ENCODE measurements around the gene PID1.

- no peak for TF ChIP-seq POLR2A (IDR thresholded peaks at IDR 0.05)
- TF ChIP-seq, protein P1, sequence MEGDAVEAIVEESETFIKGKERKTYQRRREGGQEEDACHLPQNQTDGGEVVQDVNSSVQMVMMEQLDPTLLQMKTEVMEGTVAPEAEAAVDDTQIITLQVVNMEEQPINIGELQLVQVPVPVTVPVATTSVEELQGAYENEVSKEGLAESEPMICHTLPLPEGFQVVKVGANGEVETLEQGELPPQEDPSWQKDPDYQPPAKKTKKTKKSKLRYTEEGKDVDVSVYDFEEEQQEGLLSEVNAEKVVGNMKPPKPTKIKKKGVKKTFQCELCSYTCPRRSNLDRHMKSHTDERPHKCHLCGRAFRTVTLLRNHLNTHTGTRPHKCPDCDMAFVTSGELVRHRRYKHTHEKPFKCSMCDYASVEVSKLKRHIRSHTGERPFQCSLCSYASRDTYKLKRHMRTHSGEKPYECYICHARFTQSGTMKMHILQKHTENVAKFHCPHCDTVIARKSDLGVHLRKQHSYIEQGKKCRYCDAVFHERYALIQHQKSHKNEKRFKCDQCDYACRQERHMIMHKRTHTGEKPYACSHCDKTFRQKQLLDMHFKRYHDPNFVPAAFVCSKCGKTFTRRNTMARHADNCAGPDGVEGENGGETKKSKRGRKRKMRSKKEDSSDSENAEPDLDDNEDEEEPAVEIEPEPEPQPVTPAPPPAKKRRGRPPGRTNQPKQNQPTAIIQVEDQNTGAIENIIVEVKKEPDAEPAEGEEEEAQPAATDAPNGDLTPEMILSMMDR (IDR thresholded peaks at IDR 0.05): no peak
These were observed 100.9 kb downstream of the PID1 start for GRCh38 chr2:229170171-229170570.
